CD8-positive, alpha-beta memory T cell (primary cell): ENCODE results near the gene DRD1. TPM values are rescaled to one million over a fixed set of nuclear protein-coding genes. Genes with fewer than 3 reads are reported as not detected.

ENCODE experiments used
- CTCF ChIA-PET: fragments of 350-600 bp; sonication (Branson Sonifier 250); formaldehyde crosslinking; loops from one replicate; lab custom pipeline; 2021; ENCODE audit warnings: antibody characterized with exemption; lab: Charles Lee
- POLR2A ChIA-PET: fragments of 350-600 bp; sonication (Branson Sonifier 250); formaldehyde crosslinking; loops from one replicate; lab custom pipeline; 2021; ENCODE audit warnings: antibody characterized with exemption; lab: Charles Lee
- DNase-seq, 5 donors: peaks; one replicate each; pipeline versions ENCODE4 v3.0.0 to v3.0.0-alpha.2; 2020 to 2022; ENCODE audit warnings: mixed read lengths in 1 of 5
- H3K27ac ChIP-seq: one replicate; pipeline ENCODE4 v1.7.0; 2013; ENCODE audit warnings: low read depth, mild to moderate bottlenecking, low read length, moderate library complexity
- H3K27me3 ChIP-seq: 2 replicates; pipeline ENCODE4 v1.7.0; 2013; ENCODE audit warnings: low read length, mild to moderate bottlenecking; ENCODE audit not compliant: insufficient read depth, poor library complexity, severe bottlenecking
- H3K36me3 ChIP-seq: 2 replicates; pipeline ENCODE4 v1.7.0; 2013; ENCODE audit warnings: mild to moderate bottlenecking, low read length, moderate library complexity; ENCODE audit not compliant: insufficient read depth
- H3K4me1 ChIP-seq: 2 replicates; pipeline ENCODE4 v1.7.0; 2013; ENCODE audit warnings: mild to moderate bottlenecking, low read length, moderate library complexity; ENCODE audit not compliant: insufficient read depth
- H3K4me3 ChIP-seq: 2 replicates; pipeline ENCODE4 v1.7.0; 2013; ENCODE audit warnings: mild to moderate bottlenecking, low read length
- H3K9me3 ChIP-seq: 2 replicates; pipeline ENCODE4 v1.7.0; 2013; ENCODE audit warnings: mild to moderate bottlenecking, low read length
- H3K27ac Mint-ChIP-seq, 8 donors: one replicate each; pipeline ENCODE4 v1.8.0; 2020 to 2021; ENCODE audit warnings: mixed read lengths in 8 of 8, mild to moderate bottlenecking in 6 of 8, inconsistent platforms in 3 of 8, moderate library complexity in 3 of 8
- H3K27me3 Mint-ChIP-seq, 2 donors: one replicate each; pipeline ENCODE4 v1.8.0; 2020 to 2021; ENCODE audit warnings: mixed read lengths in 2 of 2, mild to moderate bottlenecking in 1 of 2, moderate library complexity in 1 of 2
- H3K36me3 Mint-ChIP-seq, 3 donors: one replicate each; pipeline ENCODE4 v1.8.0; 2020 to 2021; ENCODE audit warnings: mixed read lengths in 3 of 3, inconsistent platforms in 1 of 3, mild to moderate bottlenecking in 1 of 3
- H3K4me1 Mint-ChIP-seq, 3 donors: one replicate each; pipeline ENCODE4 v1.8.0; 2020 to 2021; ENCODE audit warnings: mixed read lengths in 3 of 3, inconsistent platforms in 1 of 3, mild to moderate bottlenecking in 1 of 3
- H3K4me3 Mint-ChIP-seq, 7 donors: one replicate each; pipeline ENCODE4 v1.8.0; 2020 to 2021; ENCODE audit warnings: mixed read lengths in 7 of 7, mild to moderate bottlenecking in 6 of 7, moderate library complexity in 4 of 7, inconsistent platforms in 2 of 7
- H3K9me3 Mint-ChIP-seq, 5 donors: one replicate each; pipeline ENCODE4 v1.8.0; 2020 to 2022; ENCODE audit warnings: mixed read lengths in 5 of 5, mild to moderate bottlenecking in 3 of 5, moderate library complexity in 2 of 5, inconsistent platforms in 1 of 5
- polyA plus RNA-seq: library from polyadenylated mRNA; unstranded; fragments of 300-500 nt; fragmentation: Illumina TruSeq; gene quantifications from one replicate; pipeline ENCODE4 v1.2.3, GENCODE V29; 2021
- total RNA-seq, 2 experiments: library from RNA; stranded (reverse); gene quantifications; one replicate each; pipeline ENCODE4 v1.2.3, GENCODE V29; 2021

Gene DRD1
- total and polyA plus RNA-seq, 3 experiments from 2014 or later = not detected

- Mint-ChIP-seq H3K27me3 (peaks cover 0 to 6% of the 10 kb centered on the region in 2 donors), H3K4me1 (peaks cover 8 to 13% (median 12%) of the 10 kb centered on the region in 3 donors), H3K9me3 (peaks cover 0 to 2% (median 0%) of the 10 kb centered on the region in 5 donors), H3K4me3 (no peak overlapping the region), H3K36me3 (no peaks in the 10 kb centered on the region), H3K27ac (no peak overlapping the region)
- ChIA-PET CTCF (interaction anchor here (1.9 to 3.8 kb wide), 2 partner anchors 10 to 67 kb away, joined by 8 to 33 read pairs; partner anchors contain the start of gene SFXN1), POLR2A (no interaction called here)
- Histone ChIP-seq H3K27ac (no peak overlapping the region), H3K4me1 (peaks cover 5% of the 10 kb centered on the region), H3K9me3 (no peaks in the 10 kb centered on the region), H3K4me3 (no peak overlapping the region), H3K27me3 (no peaks in the 10 kb centered on the region), H3K36me3 (no peaks in the 10 kb centered on the region)
- DNase-seq = no peak
Observed at GRCh38 chr5:175466700-175467318, 22.8 kb upstream of the DRD1 start.

GRCh38 chr5:175465282-175465681, 21.3 kb upstream of the DRD1 start:
- Histone ChIP-seq H3K9me3 (no peaks in the 10 kb centered on the region), H3K27ac (no peak overlapping the region), H3K4me1 (peaks cover 5% of the 10 kb centered on the region), H3K4me3 (no peak overlapping the region), H3K27me3 (no peaks in the 10 kb centered on the region), H3K36me3 (no peaks in the 10 kb centered on the region)
- ChIA-PET CTCF (interaction anchor here (0.6 to 3.8 kb wide), 18 partner anchors 9 to 277 kb away, joined by 3 to 33 read pairs (median 4); partner anchors contain the start of genes DRD1 and SFXN1), POLR2A (interaction anchor here (1.8 kb wide), 1 partner anchor 13 kb away, joined by 8 read pairs; the partner anchor contains the start of gene SFXN1)
- Mint-ChIP-seq H3K27me3 (peaks cover 0 to 6% of the 10 kb centered on the region in 2 donors), H3K9me3 (peaks cover 0 to under 1% (median 0%) of the 10 kb centered on the region in 5 donors), H3K4me1 (peaks cover 5 to 9% (median 7%) of the 10 kb centered on the region in 3 donors), H3K36me3 (no peaks in the 10 kb centered on the region), H3K4me3 (no peak overlapping the region), H3K27ac (no peak overlapping the region)
- no peak for DNase-seq

GRCh38 chr5:175464942-175465233, 20.9 kb upstream of the DRD1 start:
- Mint-ChIP-seq H3K4me1 (peaks cover 5 to 10% (median 9%) of the 10 kb centered on the region in 3 donors), H3K9me3 (no peaks in the 10 kb centered on the region), H3K36me3 (no peaks in the 10 kb centered on the region), H3K27ac (peak overlapping the region in 4 of 8 donors; percentile 15 to 94 (median 18)), H3K4me3 (peak overlapping the region in 1 of 7 donors; percentile 57), H3K27me3 (peaks cover 0 to 6% of the 10 kb centered on the region in 2 donors)
- Histone ChIP-seq H3K36me3 (no peaks in the 10 kb centered on the region), H3K27me3 (no peaks in the 10 kb centered on the region), H3K27ac (no peak overlapping the region), H3K4me1 (peaks cover 5% of the 10 kb centered on the region), H3K9me3 (no peaks in the 10 kb centered on the region), H3K4me3 (no peak overlapping the region)
- DNase-seq = no peak
- POLR2A ChIA-PET = interaction anchor here (1.0 to 1.8 kb wide), 2 partner anchors 13 to 15 kb away, joined by 3 to 8 read pairs; partner anchors contain the start of gene SFXN1
- CTCF ChIA-PET = interaction anchor here (0.6 to 3.8 kb wide), 17 partner anchors 9 to 278 kb away, joined by 3 to 33 read pairs (median 4); partner anchors contain the start of genes DRD1 and SFXN1

- POLR2A ChIA-PET = interaction anchor here (1.0 to 1.8 kb wide), 2 partner anchors 14 to 16 kb away, joined by 3 to 8 read pairs; partner anchors contain the start of gene SFXN1
- H3K27ac Mint-ChIP-seq = peak overlapping the region in 4 of 8 donors; percentile 15 to 94 (median 18)
- peak overlapping the region in 1 of 7 donors; percentile 57 for H3K4me3 Mint-ChIP-seq
Observed at GRCh38 chr5:175464074-175464941, 20.3 kb upstream of the DRD1 start.

GRCh38 chr5:175463641-175464040, 19.7 kb upstream of the DRD1 start:
- CTCF ChIA-PET = interaction anchor here (1.6 to 3.8 kb wide), 3 partner anchors 13 to 71 kb away, joined by 4 to 33 read pairs (median 16); partner anchors contain the start of gene SFXN1
- Histone ChIP-seq H3K27ac (no peak overlapping the region), H3K36me3 (no peaks in the 10 kb centered on the region), H3K4me1 (peaks cover 5% of the 10 kb centered on the region), H3K27me3 (no peaks in the 10 kb centered on the region), H3K9me3 (no peaks in the 10 kb centered on the region), H3K4me3 (no peak overlapping the region)
- Mint-ChIP-seq H3K27me3 (peaks cover 3 to 12% of the 10 kb centered on the region in 2 donors), H3K36me3 (no peaks in the 10 kb centered on the region), H3K4me3 (no peak overlapping the region), H3K9me3 (no peaks in the 10 kb centered on the region), H3K4me1 (peaks cover 5 to 10% (median 9%) of the 10 kb centered on the region in 3 donors), H3K27ac (no peak overlapping the region)
- no peak for DNase-seq
- POLR2A ChIA-PET = no interaction called here

More at GRCh38 chr5:175464074-175464941, 20.3 kb upstream of the DRD1 start:
- Histone ChIP-seq H3K9me3 (no peaks in the 10 kb centered on the region), H3K27ac (no peak overlapping the region), H3K27me3 (no peaks in the 10 kb centered on the region), H3K4me3 (no peak overlapping the region), H3K36me3 (no peaks in the 10 kb centered on the region), H3K4me1 (peaks cover 5% of the 10 kb centered on the region)
- Mint-ChIP-seq H3K4me1 (peaks cover 5 to 10% (median 9%) of the 10 kb centered on the region in 3 donors), H3K36me3 (no peaks in the 10 kb centered on the region), H3K9me3 (no peaks in the 10 kb centered on the region), H3K27me3 (peaks cover 0 to 6% of the 10 kb centered on the region in 2 donors)
- CTCF ChIA-PET = interaction anchor here (0.6 to 3.8 kb wide), 18 partner anchors 8 to 278 kb away, joined by 3 to 33 read pairs (median 4); partner anchors contain the start of genes DRD1 and SFXN1
- peak in 4 of 5 donors; percentile 16 to 66 (median 44) for DNase-seq

- no peak for DNase-seq
- H3K36me3 ChIP-seq = no peaks in the 10 kb centered on the region
- H3K4me1 Mint-ChIP-seq = peaks cover 5 to 10% (median 9%) of the 10 kb centered on the region in 3 donors
- POLR2A ChIA-PET = no interaction called here
- no peaks in the 10 kb centered on the region for H3K9me3 Mint-ChIP-seq
- no peak overlapping the region for H3K27ac ChIP-seq
- H3K27me3 ChIP-seq = no peaks in the 10 kb centered on the region
- CTCF ChIA-PET = interaction anchor here (0.7 kb wide), 1 partner anchor 17 kb away, joined by 5 read pairs; the partner anchor contains the start of gene SFXN1
- no peak overlapping the region for H3K4me3 ChIP-seq
- no peak overlapping the region for H3K4me3 Mint-ChIP-seq
- H3K36me3 Mint-ChIP-seq = no peaks in the 10 kb centered on the region
- H3K9me3 ChIP-seq = no peaks in the 10 kb centered on the region
- peaks cover 5% of the 10 kb centered on the region for H3K4me1 ChIP-seq
- no peak overlapping the region for H3K27ac Mint-ChIP-seq
- peaks cover 7 to 12% of the 10 kb centered on the region in 2 donors for H3K27me3 Mint-ChIP-seq
Observed at GRCh38 chr5:175461370-175461769, 17.4 kb upstream of the DRD1 start.

- Mint-ChIP-seq H3K36me3 (no peaks in the 10 kb centered on the region), H3K4me1 (peaks cover 5 to 10% (median 9%) of the 10 kb centered on the region in 3 donors), H3K27ac (no peak overlapping the region), H3K27me3 (peaks cover 7 to 21% of the 10 kb centered on the region in 2 donors), H3K9me3 (no peaks in the 10 kb centered on the region), H3K4me3 (no peak overlapping the region)
- CTCF ChIA-PET = no interaction called here
- Histone ChIP-seq H3K36me3 (no peaks in the 10 kb centered on the region), H3K9me3 (no peaks in the 10 kb centered on the region), H3K4me3 (no peak overlapping the region), H3K27ac (no peak overlapping the region), H3K4me1 (peaks cover 5% of the 10 kb centered on the region), H3K27me3 (no peaks in the 10 kb centered on the region)
- POLR2A ChIA-PET = no interaction called here
- DNase-seq = no peak
Observed at GRCh38 chr5:175460552-175460951, 16.6 kb upstream of the DRD1 start.
